ENCODE results near the gene SLC8A3.

SLC8A3 gene

DNA sequence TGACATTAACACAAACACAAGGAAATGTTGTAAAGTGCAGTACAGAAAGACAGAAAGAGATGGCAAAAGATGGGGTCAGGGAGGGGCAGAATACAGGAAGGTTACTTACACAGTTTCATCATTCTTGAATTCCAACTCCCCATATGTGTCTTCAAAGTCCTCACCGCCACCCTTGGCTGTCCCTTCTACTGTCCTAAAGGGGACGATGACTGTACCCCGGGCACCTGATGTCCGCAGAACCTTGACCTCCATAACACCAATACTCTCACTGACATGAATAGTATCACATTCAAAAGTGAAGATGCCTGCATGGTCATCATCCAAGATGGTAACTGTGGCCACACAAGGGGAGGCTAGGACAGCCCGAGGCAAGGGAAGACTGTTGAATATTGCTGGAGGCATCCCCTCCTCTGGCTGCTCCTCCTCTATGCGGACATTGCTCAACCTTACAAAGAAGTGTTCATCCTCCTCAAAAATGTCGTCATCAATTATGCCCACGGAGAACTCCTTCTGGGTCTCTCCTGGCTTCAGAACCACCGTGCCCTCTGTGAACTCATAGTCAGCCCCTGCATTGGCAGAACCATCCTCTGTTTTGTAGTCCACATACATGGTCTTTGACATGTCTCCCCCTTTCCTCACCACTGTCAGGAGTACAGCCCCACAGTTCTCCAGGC, 22.1 kb downstream of the SLC8A3 start:
- Histone ChIP-seq H3K9me3 (ENCODE audit: insufficient read depth, low read depth, low read length) (no peaks in the 10 kb centered on the region), H3K27me3 (ENCODE audit: insufficient read depth, low read length, poor library complexity, severe bottlenecking) (no peaks in the 10 kb centered on the region), H3K79me2 (ENCODE audit: insufficient read depth, low read length) (no peaks in the 10 kb centered on the region), H3K4me1 (ENCODE audit: insufficient read depth, low read length, poor library complexity, severe bottlenecking) (peaks cover 6% of the 10 kb centered on the region), H3F3A (ENCODE audit: low read depth) (no peaks in the 10 kb centered on the region), H3K9me2 (replicated peaks; ENCODE audit: low read depth, low read length) (no peaks in the 10 kb centered on the region), H4K20me1 (ENCODE audit: insufficient read depth, low read length, poor library complexity, severe bottlenecking) (no peaks in the 10 kb centered on the region), H3K36me3 (ENCODE audit: insufficient read depth, low read length) (no peaks in the 10 kb centered on the region), H3K9ac (ENCODE audit: low read depth, low read length, poor library complexity, severe bottlenecking) (no peak overlapping the region), H2AFZ (ENCODE audit: low read length) (no peak overlapping the region), H3K4me2 (ENCODE audit: low read depth, low read length, poor library complexity, severe bottlenecking) (no peak overlapping the region), H3K4me3 (ENCODE audit: low read length, poor library complexity, severe bottlenecking) (no peak overlapping the region)
- TF ChIP-seq CTCF (conservative IDR thresholded peaks at IDR 0.05; ENCODE audit: low read length) = no peak
- TF ChIP-seq EZH2phosphoT487 (IDR thresholded peaks at IDR 0.05; ENCODE audit: borderline replicate concordance) = no peak

DNA sequence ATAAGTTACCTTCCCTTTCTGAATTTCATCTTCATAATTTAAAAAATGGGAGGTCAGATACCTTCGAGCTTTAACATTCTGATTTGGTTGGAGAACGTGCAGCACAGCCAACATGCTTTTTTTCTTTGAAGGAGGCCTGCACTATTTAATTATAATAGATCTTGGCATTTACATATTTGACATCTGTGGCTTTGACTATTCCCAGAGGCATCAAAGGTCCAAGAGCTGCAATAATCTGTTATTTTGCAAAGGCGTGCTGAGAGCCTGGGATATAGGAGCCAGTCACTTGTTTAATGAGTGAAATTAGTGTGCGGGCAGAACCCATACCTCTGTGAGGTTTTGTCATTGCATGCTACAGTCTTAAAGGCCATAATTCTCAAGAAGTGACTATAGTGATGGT, 26.4 kb downstream of the SLC8A3 start:
- Histone ChIP-seq H3K9ac (ENCODE audit: low read depth, low read length, poor library complexity, severe bottlenecking) (no peak overlapping the region), H3K36me3 (ENCODE audit: insufficient read depth, low read length) (no peaks in the 10 kb centered on the region), H4K20me1 (ENCODE audit: insufficient read depth, low read length, poor library complexity, severe bottlenecking) (no peaks in the 10 kb centered on the region), H2AFZ (ENCODE audit: low read length) (no peak overlapping the region), H3K4me1 (ENCODE audit: insufficient read depth, low read length, poor library complexity, severe bottlenecking) (peaks cover 6% of the 10 kb centered on the region), H3K9me2 (replicated peaks; ENCODE audit: low read depth, low read length) (no peaks in the 10 kb centered on the region), H3K4me3 (ENCODE audit: low read length, poor library complexity, severe bottlenecking) (no peak overlapping the region), H3K9me3 (ENCODE audit: insufficient read depth, low read depth, low read length) (no peaks in the 10 kb centered on the region), H3K79me2 (ENCODE audit: insufficient read depth, low read length) (no peaks in the 10 kb centered on the region), H3F3A (ENCODE audit: low read depth) (no peaks in the 10 kb centered on the region), H3K4me2 (ENCODE audit: low read depth, low read length, poor library complexity, severe bottlenecking) (no peak overlapping the region), H3K27me3 (ENCODE audit: insufficient read depth, low read length, poor library complexity, severe bottlenecking) (no peaks in the 10 kb centered on the region)
- no peak for TF ChIP-seq EZH2phosphoT487 (IDR thresholded peaks at IDR 0.05; ENCODE audit: borderline replicate concordance)
- TF ChIP-seq CTCF (conservative IDR thresholded peaks at IDR 0.05; ENCODE audit: low read length) = no peak

GRCh38 chr14:70156592-70156991, 32.2 kb downstream of the SLC8A3 start:
- H3K4me2 ChIP-seq (ENCODE audit: low read depth, low read length, poor library complexity, severe bottlenecking) = no peak overlapping the region
- no peaks in the 10 kb centered on the region for H3K36me3 ChIP-seq (ENCODE audit: insufficient read depth, low read length)
- TF ChIP-seq CTCF (conservative IDR thresholded peaks at IDR 0.05; ENCODE audit: low read length) (no peak), EZH2phosphoT487 (IDR thresholded peaks at IDR 0.05; ENCODE audit: borderline replicate concordance) (no peak)
- no peaks in the 10 kb centered on the region for H3K27me3 ChIP-seq (ENCODE audit: insufficient read depth, low read length, poor library complexity, severe bottlenecking)
- no peaks in the 10 kb centered on the region for H4K20me1 ChIP-seq (ENCODE audit: insufficient read depth, low read length, poor library complexity, severe bottlenecking)
- H3F3A ChIP-seq (ENCODE audit: low read depth) = no peaks in the 10 kb centered on the region
- H3K9me2 ChIP-seq (replicated peaks; ENCODE audit: low read depth, low read length) = no peaks in the 10 kb centered on the region
- no peak overlapping the region for H3K9ac ChIP-seq (ENCODE audit: low read depth, low read length, poor library complexity, severe bottlenecking)
- H2AFZ ChIP-seq (ENCODE audit: low read length) = no peak overlapping the region
- no peaks in the 10 kb centered on the region for H3K79me2 ChIP-seq (ENCODE audit: insufficient read depth, low read length)
- no peaks in the 10 kb centered on the region for H3K9me3 ChIP-seq (ENCODE audit: insufficient read depth, low read depth, low read length)
- no peaks in the 10 kb centered on the region for H3K4me1 ChIP-seq (ENCODE audit: insufficient read depth, low read length, poor library complexity, severe bottlenecking)
- H3K4me3 ChIP-seq (ENCODE audit: low read length, poor library complexity, severe bottlenecking) = no peak overlapping the region

Data from Loucy (cell line).